K562 (cell line): ENCODE results near the gene PDGFRA. TPM values are rescaled to one million over a fixed set of nuclear protein-coding genes. Genes with fewer than 3 reads are reported as not detected.

Source experiments
- ATAC-seq: fragments of 200-7000 bp; cut with Tn5 transposase; 3 replicates; pipeline ENCODE4 v1.9.1; 2020; ENCODE audit warnings: moderate library complexity
- BruUV-seq: library from RNA; stranded (reverse); fragments of 400-500 nt; replicated peaks from 2 replicates; lab custom pipeline; 2021; lab: Mats Ljungman, UMichigan
- CTCF ChIA-PET: fragments of 300-600 bp; formaldehyde crosslinking; extraction: SDS; loops from one replicate; lab custom pipeline; 2021; ENCODE audit warnings: low intra/inter-chr PET ratio; lab: Yijun Ruan, JAX
- POLR2A ChIA-PET: fragments of 300-600, 350-650 bp; sonication (Branson Sonifier 250); formaldehyde crosslinking; extraction: SDS; loops from one replicate; lab custom pipeline; 2021; ENCODE audit warnings: antibody characterized with exemption, inconsistent platforms; lab: Yijun Ruan, JAX
- DNase-seq, 4 experiments: peaks; one replicate each; pipeline versions ENCODE4 v3.0.0 to v3.0.0-alpha.2; 2011 to 2018; ENCODE audit warnings: low spot score in 3 of 4, mixed read lengths in 3 of 4; ENCODE audit errors: extremely low read depth in 1 of 4
- FAIRE-seq: peaks from 2 replicates; lab custom pipeline; 2011; peaks lifted over from hg19 to GRCh38; lab: Jason Lieb, UNC
- H2AFZ ChIP-seq: 2 replicates; pipeline ENCODE4 v1.6.0; 2011; ENCODE audit warnings: low read depth, low read length, control low read depth, inconsistent platforms
- H3K27ac ChIP-seq: fragments of 200-600 bp; 3 replicates; pipeline ENCODE4 v1.8.0; 2011; ENCODE audit warnings: low read depth, mild to moderate bottlenecking, control low read depth, inconsistent platforms, low read length, moderate library complexity, mixed read lengths; ENCODE audit errors: extremely low read depth
- H3K27me3 ChIP-seq, 2 experiments: fragments of 300-600 bp in 1 of 2; 2 replicates in 1 of 2; 3 replicates in 1 of 2; pipeline versions ENCODE4 v1.6.0 to v1.8.0; 2011; ENCODE audit warnings: inconsistent platforms in 2 of 2, low read length in 2 of 2, mild to moderate bottlenecking in 1 of 2, mixed read lengths in 1 of 2, moderate library complexity in 1 of 2; ENCODE audit not compliant: control insufficient read depth in 2 of 2, insufficient read depth in 2 of 2
- H3K36me3 ChIP-seq: fragments of 300-600 bp; 3 replicates; pipeline ENCODE4 v1.8.0; 2011; ENCODE audit warnings: mild to moderate bottlenecking, low read length, inconsistent platforms; ENCODE audit not compliant: control insufficient read depth, insufficient read depth
- H3K4me1 ChIP-seq, 2 experiments: fragments of 200-600 bp in 1 of 2; replicated peaks in 1 of 2; 2 replicates in 1 of 2; 3 replicates in 1 of 2; pipeline versions ENCODE4 v1.5.1 to v1.8.0; 2011; ENCODE audit warnings: inconsistent platforms in 2 of 2, low read length in 2 of 2, mild to moderate bottlenecking in 1 of 2, mixed read lengths in 1 of 2, moderate library complexity in 1 of 2; ENCODE audit not compliant: control insufficient read depth in 2 of 2, insufficient read depth in 2 of 2
- H3K4me2 ChIP-seq: 2 replicates; pipeline ENCODE4 v1.6.1; 2011; ENCODE audit warnings: low read length, control low read depth, inconsistent platforms, mixed read lengths; ENCODE audit not compliant: insufficient read depth
- H3K4me3 ChIP-seq: fragments of 200-600 bp; sonication (generic), shearing (Covaris generic); 2 replicates; pipeline ENCODE4 v1.5.1; 2016; ENCODE audit warnings: control low read depth, inconsistent platforms
- H3K79me2 ChIP-seq: fragments of 200-600 bp; 3 replicates; pipeline ENCODE4 v1.8.0; 2011; ENCODE audit warnings: low read length, inconsistent platforms; ENCODE audit not compliant: control insufficient read depth, insufficient read depth
- H3K9ac ChIP-seq, 2 experiments: 2 replicates each; pipeline versions ENCODE4 v1.6.0 to v1.6.1; 2011; ENCODE audit warnings: low read depth in 2 of 2, low read length in 2 of 2, control low read depth in 1 of 2, inconsistent platforms in 1 of 2, mild to moderate bottlenecking in 1 of 2, mixed read lengths in 1 of 2; ENCODE audit not compliant: insufficient read depth in 1 of 2
- H3K9me1 ChIP-seq: one replicate; pipeline ENCODE4 v1.6.0; 2011; ENCODE audit warnings: inconsistent platforms, mild to moderate bottlenecking, low read length, moderate library complexity; ENCODE audit not compliant: control insufficient read depth, insufficient read depth
- H3K9me3 ChIP-seq: replicated peaks from 2 replicates; pipeline ENCODE4 v1.5.1; 2011; ENCODE audit warnings: low read depth, low read length, inconsistent platforms; ENCODE audit not compliant: control insufficient read depth, insufficient read depth
- H4K20me1 ChIP-seq: replicated peaks from 2 replicates; pipeline ENCODE4 v1.6.1; 2011; ENCODE audit warnings: low read length, inconsistent platforms, mixed read lengths; ENCODE audit not compliant: control insufficient read depth, insufficient read depth
- BCOR ChIP-seq: fragments of 450-650 bp; IDR thresholded peaks from 2 replicates; pipeline ENCODE4 v1.6.1; 2016
- BRCA1 ChIP-seq, 2 experiments: fragments of 450-650 bp in 1 of 2; sonication (generic) in 1 of 2; formaldehyde crosslinking in 1 of 2; IDR thresholded peaks; 2 replicates each; pipeline versions ENCODE4 v1.5.0 to v1.6.1; 2017 to 2020; ENCODE audit warnings: mild to moderate bottlenecking in 1 of 2, missing genetic modification reagents in 1 of 2
- CAMTA2 ChIP-seq: fragments of 250-450 bp; sonication (Bioruptor Pico); conservative IDR thresholded peaks from 2 replicates; pipeline ENCODE4 v1.5.1; 2022
- CHD4 ChIP-seq: fragments of 200-600 bp; sonication (generic); IDR thresholded peaks from 3 replicates; pipeline ENCODE4 v1.6.1; 2012; ENCODE audit warnings: low read depth, mild to moderate bottlenecking, mixed read lengths, low read length, inconsistent platforms; ENCODE audit not compliant: insufficient read depth, insufficient replicate concordance, poor library complexity, severe bottlenecking
- DNMT1 ChIP-seq: fragments of 450-650 bp; IDR thresholded peaks from 2 replicates; pipeline ENCODE4 v1.6.1; 2016; ENCODE audit warnings: antibody characterized with exemption, mild to moderate bottlenecking
- ELF1 ChIP-seq: fragments of 200-800 bp; sonication (Bioruptor generic); IDR thresholded peaks from 2 replicates; pipeline ENCODE4 v1.6.1; 2016; ENCODE audit warnings: missing genetic modification characterization, missing compliant biosample characterization
- EP400 ChIP-seq: fragments of 450-650 bp; IDR thresholded peaks from 2 replicates; pipeline ENCODE4 v1.6.1; 2017; ENCODE audit warnings: antibody characterized with exemption, mild to moderate bottlenecking, moderate library complexity
- TAF7 ChIP-seq: fragments of 450-650 bp; IDR thresholded peaks from 2 replicates; pipeline ENCODE4 v1.6.1; 2016; ENCODE audit warnings: missing genetic modification characterization, missing compliant biosample characterization
- TEAD2 ChIP-seq: fragments of 450-650 bp; IDR thresholded peaks from 2 replicates; pipeline ENCODE4 v1.6.1; 2016; ENCODE audit warnings: missing genetic modification characterization, control low read depth, missing compliant biosample characterization
- ZNF184 ChIP-seq: sonication (generic); formaldehyde crosslinking; IDR thresholded peaks from 2 replicates; pipeline ENCODE4 v1.5.0; 2020; ENCODE audit warnings: missing genetic modification reagents
- ZNF253 ChIP-seq: fragments of 250-450 bp; sonication (Bioruptor Pico); conservative IDR thresholded peaks from 2 replicates; pipeline ENCODE4 v1.6.1; 2021; ENCODE audit warnings: mild to moderate bottlenecking
- ZNF707 ChIP-seq: fragments of 250-450 bp; sonication (Bioruptor Pico); conservative IDR thresholded peaks from 2 replicates; pipeline ENCODE4 v1.8.0; 2022; ENCODE audit warnings: inconsistent platforms, mild to moderate bottlenecking, moderate library complexity
- ZSCAN29 ChIP-seq: fragments of 450-650 bp; IDR thresholded peaks from 2 replicates; pipeline ENCODE4 v1.6.1; 2017
- WGBS: fragments of 100-300 bp; shearing (Covaris generic); methylation state at CpG from one replicate; pipeline ENCODE4 v1.1.6; 2016; ENCODE audit warnings: low coverage, mixed read lengths; ENCODE audit not compliant: insufficient coverage; ENCODE audit errors: missing lambda C conversion rate; 5-methylcytosine and 5-hydroxymethylcytosine counted together
- in situ Hi-C: fragments of 300-500 bp; cut with MboI; formaldehyde crosslinking; loops from 4 replicates; pipeline ENCODE4 v1.15.0; 2018; ENCODE audit warnings: inconsistent platforms, mixed read lengths
- intact Hi-C: fragments of 100-400 bp; cut with micrococcal nuclease; formaldehyde crosslinking; loops from 2 replicates; pipeline ENCODE4 v1.14.2; 2022
- polyA plus RNA-seq, 8 experiments: library from polyadenylated mRNA; depleted of rRNA in 4 of 8; stranded (reverse) in 5 of 8; unstranded in 3 of 8; fragments of >200 nt; fragmentation: Nextera tagmentation in 2 of 8; fragmentation: Illumina TruSeq in 1 of 8; extraction: Ambion mirVana in 2 of 8; extraction: Trizol in 1 of 8; gene quantifications; 2 replicates each; pipeline versions ENCODE4 v1.2.1 to v1.2.3, GENCODE V29; 2011 to 2014; ENCODE audit warnings: inconsistent platforms in 1 of 8, missing spikeins in 1 of 8
- total RNA-seq, 7 experiments: library from RNA; depleted of rRNA in 6 of 7; stranded (reverse); fragments of >200 nt in 6 of 7; fragmentation: Illumina TruSeq in 2 of 7; extraction: Trizol in 2 of 7; gene quantifications; 2 replicates each; pipeline versions ENCODE4 v1.2.1 to v1.2.3, GENCODE V29; 2011 to 2021; ENCODE audit warnings: low replicate concordance in 1 of 7
- TF ChIP-seq, protein P1 (sequence below): fragments of 450-650 bp; IDR thresholded peaks from 2 replicates; pipeline ENCODE4 v1.6.1; 2016; ENCODE audit warnings: mild to moderate bottlenecking, moderate library complexity

PDGFRA gene
- total and polyA plus RNA-seq, 9 of the 15 experiments (the other 6 are each of a cell fraction or from before 2014, with no cell fraction given), result 0.40 TPM; not detected in 8

DNA sequence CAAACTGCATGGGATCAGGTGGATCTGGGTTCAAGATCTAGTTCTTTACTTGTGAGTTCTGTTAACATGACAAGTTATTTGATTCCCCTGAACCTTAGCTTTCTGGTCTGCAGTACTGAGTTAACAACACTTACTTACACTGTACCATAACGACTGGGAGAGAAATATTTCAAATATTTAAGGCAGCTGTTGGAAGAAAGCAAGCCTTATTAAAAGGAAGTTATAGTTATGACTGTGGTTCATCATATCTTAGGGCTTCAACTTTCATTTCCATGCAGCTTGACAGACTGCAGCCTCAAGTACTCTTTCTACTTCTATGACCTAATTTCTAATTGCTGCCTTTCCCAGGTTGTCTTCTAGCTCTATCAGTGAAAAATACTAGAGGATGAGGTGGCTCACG, 40.0 kb upstream of the PDGFRA start:
- Histone ChIP-seq H2AFZ (no peak overlapping the region), H3K4me1 (no peaks in the 10 kb centered on the region), H3K9ac (no peak overlapping the region), H4K20me1 (no peaks in the 10 kb centered on the region), H3K27ac (no peak overlapping the region), H3K27me3 (peaks cover 0 to 23% of the 10 kb centered on the region in 2 experiments; a peak in 3 of 5 replicates), H3K4me2 (no peak overlapping the region), H3K9me3 (no peaks in the 10 kb centered on the region), H3K9me1 (no peaks in the 10 kb centered on the region), H3K4me3 (no peak overlapping the region), H3K36me3 (no peaks in the 10 kb centered on the region), H3K79me2 (no peaks in the 10 kb centered on the region)
- in situ Hi-C loops, result no loop called here
- no peak for DNase-seq
- POLR2A ChIA-PET, result no interaction called here
- WGBS, result 0% methylated on average over 2 of the region's 2 CpGs
- CTCF ChIA-PET, result interaction anchor here (0.6 kb wide), 1 partner anchor 21 kb away, joined by 3 read pairs; no protein-coding TSS in a partner anchor
- BruUV-seq, result no TSS peak
- intact Hi-C loops, result no loop called here
- FAIRE-seq, result no peak
- ATAC-seq, result no peak
- no peak for TF ChIP-seq CHD4
- no peak for TF ChIP-seq BCOR
- TF ChIP-seq TAF7 (tag), result no peak
- TF ChIP-seq, protein P1, sequence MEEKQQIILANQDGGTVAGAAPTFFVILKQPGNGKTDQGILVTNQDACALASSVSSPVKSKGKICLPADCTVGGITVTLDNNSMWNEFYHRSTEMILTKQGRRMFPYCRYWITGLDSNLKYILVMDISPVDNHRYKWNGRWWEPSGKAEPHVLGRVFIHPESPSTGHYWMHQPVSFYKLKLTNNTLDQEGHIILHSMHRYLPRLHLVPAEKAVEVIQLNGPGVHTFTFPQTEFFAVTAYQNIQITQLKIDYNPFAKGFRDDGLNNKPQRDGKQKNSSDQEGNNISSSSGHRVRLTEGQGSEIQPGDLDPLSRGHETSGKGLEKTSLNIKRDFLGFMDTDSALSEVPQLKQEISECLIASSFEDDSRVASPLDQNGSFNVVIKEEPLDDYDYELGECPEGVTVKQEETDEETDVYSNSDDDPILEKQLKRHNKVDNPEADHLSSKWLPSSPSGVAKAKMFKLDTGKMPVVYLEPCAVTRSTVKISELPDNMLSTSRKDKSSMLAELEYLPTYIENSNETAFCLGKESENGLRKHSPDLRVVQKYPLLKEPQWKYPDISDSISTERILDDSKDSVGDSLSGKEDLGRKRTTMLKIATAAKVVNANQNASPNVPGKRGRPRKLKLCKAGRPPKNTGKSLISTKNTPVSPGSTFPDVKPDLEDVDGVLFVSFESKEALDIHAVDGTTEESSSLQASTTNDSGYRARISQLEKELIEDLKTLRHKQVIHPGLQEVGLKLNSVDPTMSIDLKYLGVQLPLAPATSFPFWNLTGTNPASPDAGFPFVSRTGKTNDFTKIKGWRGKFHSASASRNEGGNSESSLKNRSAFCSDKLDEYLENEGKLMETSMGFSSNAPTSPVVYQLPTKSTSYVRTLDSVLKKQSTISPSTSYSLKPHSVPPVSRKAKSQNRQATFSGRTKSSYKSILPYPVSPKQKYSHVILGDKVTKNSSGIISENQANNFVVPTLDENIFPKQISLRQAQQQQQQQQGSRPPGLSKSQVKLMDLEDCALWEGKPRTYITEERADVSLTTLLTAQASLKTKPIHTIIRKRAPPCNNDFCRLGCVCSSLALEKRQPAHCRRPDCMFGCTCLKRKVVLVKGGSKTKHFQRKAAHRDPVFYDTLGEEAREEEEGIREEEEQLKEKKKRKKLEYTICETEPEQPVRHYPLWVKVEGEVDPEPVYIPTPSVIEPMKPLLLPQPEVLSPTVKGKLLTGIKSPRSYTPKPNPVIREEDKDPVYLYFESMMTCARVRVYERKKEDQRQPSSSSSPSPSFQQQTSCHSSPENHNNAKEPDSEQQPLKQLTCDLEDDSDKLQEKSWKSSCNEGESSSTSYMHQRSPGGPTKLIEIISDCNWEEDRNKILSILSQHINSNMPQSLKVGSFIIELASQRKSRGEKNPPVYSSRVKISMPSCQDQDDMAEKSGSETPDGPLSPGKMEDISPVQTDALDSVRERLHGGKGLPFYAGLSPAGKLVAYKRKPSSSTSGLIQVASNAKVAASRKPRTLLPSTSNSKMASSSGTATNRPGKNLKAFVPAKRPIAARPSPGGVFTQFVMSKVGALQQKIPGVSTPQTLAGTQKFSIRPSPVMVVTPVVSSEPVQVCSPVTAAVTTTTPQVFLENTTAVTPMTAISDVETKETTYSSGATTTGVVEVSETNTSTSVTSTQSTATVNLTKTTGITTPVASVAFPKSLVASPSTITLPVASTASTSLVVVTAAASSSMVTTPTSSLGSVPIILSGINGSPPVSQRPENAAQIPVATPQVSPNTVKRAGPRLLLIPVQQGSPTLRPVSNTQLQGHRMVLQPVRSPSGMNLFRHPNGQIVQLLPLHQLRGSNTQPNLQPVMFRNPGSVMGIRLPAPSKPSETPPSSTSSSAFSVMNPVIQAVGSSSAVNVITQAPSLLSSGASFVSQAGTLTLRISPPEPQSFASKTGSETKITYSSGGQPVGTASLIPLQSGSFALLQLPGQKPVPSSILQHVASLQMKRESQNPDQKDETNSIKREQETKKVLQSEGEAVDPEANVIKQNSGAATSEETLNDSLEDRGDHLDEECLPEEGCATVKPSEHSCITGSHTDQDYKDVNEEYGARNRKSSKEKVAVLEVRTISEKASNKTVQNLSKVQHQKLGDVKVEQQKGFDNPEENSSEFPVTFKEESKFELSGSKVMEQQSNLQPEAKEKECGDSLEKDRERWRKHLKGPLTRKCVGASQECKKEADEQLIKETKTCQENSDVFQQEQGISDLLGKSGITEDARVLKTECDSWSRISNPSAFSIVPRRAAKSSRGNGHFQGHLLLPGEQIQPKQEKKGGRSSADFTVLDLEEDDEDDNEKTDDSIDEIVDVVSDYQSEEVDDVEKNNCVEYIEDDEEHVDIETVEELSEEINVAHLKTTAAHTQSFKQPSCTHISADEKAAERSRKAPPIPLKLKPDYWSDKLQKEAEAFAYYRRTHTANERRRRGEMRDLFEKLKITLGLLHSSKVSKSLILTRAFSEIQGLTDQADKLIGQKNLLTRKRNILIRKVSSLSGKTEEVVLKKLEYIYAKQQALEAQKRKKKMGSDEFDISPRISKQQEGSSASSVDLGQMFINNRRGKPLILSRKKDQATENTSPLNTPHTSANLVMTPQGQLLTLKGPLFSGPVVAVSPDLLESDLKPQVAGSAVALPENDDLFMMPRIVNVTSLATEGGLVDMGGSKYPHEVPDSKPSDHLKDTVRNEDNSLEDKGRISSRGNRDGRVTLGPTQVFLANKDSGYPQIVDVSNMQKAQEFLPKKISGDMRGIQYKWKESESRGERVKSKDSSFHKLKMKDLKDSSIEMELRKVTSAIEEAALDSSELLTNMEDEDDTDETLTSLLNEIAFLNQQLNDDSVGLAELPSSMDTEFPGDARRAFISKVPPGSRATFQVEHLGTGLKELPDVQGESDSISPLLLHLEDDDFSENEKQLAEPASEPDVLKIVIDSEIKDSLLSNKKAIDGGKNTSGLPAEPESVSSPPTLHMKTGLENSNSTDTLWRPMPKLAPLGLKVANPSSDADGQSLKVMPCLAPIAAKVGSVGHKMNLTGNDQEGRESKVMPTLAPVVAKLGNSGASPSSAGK, result no peak
- TF ChIP-seq EP400, result no peak
- no peak for TF ChIP-seq ZNF707
- no peak for TF ChIP-seq BRCA1 (IDR thresholded peaks at IDR 0.05)
- no peak for TF ChIP-seq BRCA1 (CRISPR knock-in tag; IDR thresholded peaks at IDR 0.05)
- no peak for TF ChIP-seq ELF1 (tag)
- TF ChIP-seq ZNF184 (CRISPR knock-in tag), result no peak
- no peak for TF ChIP-seq TEAD2 (tag)
- no peak for TF ChIP-seq ZNF253 (CRISPR knock-in tag)
- no peak for TF ChIP-seq ZSCAN29
- no peak for TF ChIP-seq DNMT1
- TF ChIP-seq CAMTA2 (CRISPR knock-in tag), result no peak
